ENCODE data around the gene PLCH1. TPM values are rescaled to one million over a fixed set of nuclear protein-coding genes. Genes with fewer than 3 reads are reported as not detected.

Gene PLCH1
- total RNA-seq, 2 experiments from 2014 or later = 0.06 TPM; not detected in 1

DNA sequence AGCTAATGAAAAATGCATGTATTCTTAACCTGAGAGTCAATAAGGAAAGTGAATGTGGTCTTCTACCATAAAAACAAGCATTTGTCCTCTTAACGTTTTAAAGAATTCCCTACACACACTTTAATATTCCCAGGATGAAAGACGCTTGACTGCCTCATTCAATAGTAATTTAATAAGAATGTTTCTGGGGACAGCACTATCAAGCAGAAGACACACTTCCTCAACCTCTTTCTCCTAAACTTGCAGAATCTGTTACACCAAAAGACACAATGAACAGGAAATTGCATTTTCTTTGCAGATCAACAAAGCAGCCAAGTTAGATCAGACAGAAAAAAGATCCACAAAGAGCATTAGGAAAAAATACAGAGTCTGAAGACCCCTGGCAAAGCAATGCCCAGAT, 97.7 kb downstream of the PLCH1 start:
- BruUV-seq (replicated peaks) = no TSS peak
- H3K79me2 ChIP-seq (ENCODE audit: insufficient read depth, low read depth, low read length) = no peaks in the 10 kb centered on the region
- no peak for DNase-seq (ENCODE audit: low spot score)
- H3K9me3 ChIP-seq (ENCODE audit: low read length) = no peaks in the 10 kb centered on the region
- H3K4me1 ChIP-seq (ENCODE audit: insufficient read depth, low read length, poor library complexity, severe bottlenecking) = no peaks in the 10 kb centered on the region
- no peak overlapping the region for H3K4me3 ChIP-seq (ENCODE audit: low read depth, low read length, poor library complexity, severe bottlenecking)
- intact Hi-C loops (cut with micrococcal nuclease; ENCODE audit: unreplicated experiment) = no loop called here
- CTCF ChIA-PET (ENCODE audit: unreplicated experiment) = no interaction called here
- no peaks in the 10 kb centered on the region for H3K9me2 ChIP-seq (ENCODE audit: insufficient read depth, low read length)
- H3K36me3 ChIP-seq (ENCODE audit: insufficient read depth, low read length) = no peaks in the 10 kb centered on the region
- H2AFZ ChIP-seq (ENCODE audit: low read length) = no peak overlapping the region
- TF ChIP-seq, protein P1, sequence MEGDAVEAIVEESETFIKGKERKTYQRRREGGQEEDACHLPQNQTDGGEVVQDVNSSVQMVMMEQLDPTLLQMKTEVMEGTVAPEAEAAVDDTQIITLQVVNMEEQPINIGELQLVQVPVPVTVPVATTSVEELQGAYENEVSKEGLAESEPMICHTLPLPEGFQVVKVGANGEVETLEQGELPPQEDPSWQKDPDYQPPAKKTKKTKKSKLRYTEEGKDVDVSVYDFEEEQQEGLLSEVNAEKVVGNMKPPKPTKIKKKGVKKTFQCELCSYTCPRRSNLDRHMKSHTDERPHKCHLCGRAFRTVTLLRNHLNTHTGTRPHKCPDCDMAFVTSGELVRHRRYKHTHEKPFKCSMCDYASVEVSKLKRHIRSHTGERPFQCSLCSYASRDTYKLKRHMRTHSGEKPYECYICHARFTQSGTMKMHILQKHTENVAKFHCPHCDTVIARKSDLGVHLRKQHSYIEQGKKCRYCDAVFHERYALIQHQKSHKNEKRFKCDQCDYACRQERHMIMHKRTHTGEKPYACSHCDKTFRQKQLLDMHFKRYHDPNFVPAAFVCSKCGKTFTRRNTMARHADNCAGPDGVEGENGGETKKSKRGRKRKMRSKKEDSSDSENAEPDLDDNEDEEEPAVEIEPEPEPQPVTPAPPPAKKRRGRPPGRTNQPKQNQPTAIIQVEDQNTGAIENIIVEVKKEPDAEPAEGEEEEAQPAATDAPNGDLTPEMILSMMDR (conservative IDR thresholded peaks at IDR 0.05; ENCODE audit: low read length) = no peak
- TF ChIP-seq EZH2phosphoT487 (IDR thresholded peaks at IDR 0.05; ENCODE audit: borderline replicate concordance, low read depth, low read length) = no peak
- no peak overlapping the region for H3K27ac ChIP-seq (ENCODE audit: low read depth, low read length, poor library complexity, severe bottlenecking)
- no peaks in the 10 kb centered on the region for H4K20me1 ChIP-seq (ENCODE audit: insufficient read depth, low read length)
- POLR2A ChIA-PET = interaction anchor here (0.6 kb wide), 1 partner anchor 25 kb away, joined by 7 read pairs; no protein-coding TSS in a partner anchor
- no peak overlapping the region for H3K4me2 ChIP-seq (ENCODE audit: low read length)

DNA sequence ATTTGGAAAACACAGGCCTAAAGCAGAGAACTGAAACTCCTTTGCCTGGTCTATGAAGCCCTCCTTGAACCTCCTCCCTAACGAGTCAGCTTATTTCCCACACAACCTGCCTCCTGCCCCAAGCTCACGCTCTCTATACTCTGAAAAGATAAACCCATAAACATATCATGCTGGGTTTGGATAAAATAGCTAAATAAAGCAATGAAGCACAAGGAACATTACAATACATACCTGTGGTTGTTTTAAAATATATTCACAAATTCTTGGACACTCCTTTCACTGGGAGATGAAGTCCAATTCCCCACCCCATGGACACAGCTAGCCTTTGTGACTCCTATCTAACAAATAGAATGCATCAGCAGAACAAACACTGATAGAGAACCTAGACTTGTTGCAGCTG, 98.2 kb downstream of the PLCH1 start:
- Histone ChIP-seq H3K9me2 (ENCODE audit: insufficient read depth, low read length) (no peaks in the 10 kb centered on the region), H3K4me1 (ENCODE audit: insufficient read depth, low read length, poor library complexity, severe bottlenecking) (no peaks in the 10 kb centered on the region), H3K4me3 (ENCODE audit: low read depth, low read length, poor library complexity, severe bottlenecking) (no peak overlapping the region), H3K36me3 (ENCODE audit: insufficient read depth, low read length) (no peaks in the 10 kb centered on the region), H4K20me1 (ENCODE audit: insufficient read depth, low read length) (no peaks in the 10 kb centered on the region), H2AFZ (ENCODE audit: low read length) (no peak overlapping the region), H3K9me3 (ENCODE audit: low read length) (no peaks in the 10 kb centered on the region), H3K79me2 (ENCODE audit: insufficient read depth, low read depth, low read length) (no peaks in the 10 kb centered on the region), H3K27ac (ENCODE audit: low read depth, low read length, poor library complexity, severe bottlenecking) (no peak overlapping the region), H3K4me2 (ENCODE audit: low read length) (no peak overlapping the region)
- intact Hi-C loops (cut with micrococcal nuclease; ENCODE audit: unreplicated experiment) = no loop called here
- ChIA-PET POLR2A (interaction anchor here (0.6 kb wide), 1 partner anchor 26 kb away, joined by 7 read pairs; no protein-coding TSS in a partner anchor), CTCF (ENCODE audit: unreplicated experiment) (no interaction called here)
- DNase-seq (ENCODE audit: low spot score) = no peak
- no TSS peak for BruUV-seq (replicated peaks)
- TF ChIP-seq, protein P1 (conservative IDR thresholded peaks at IDR 0.05; ENCODE audit: low read length) = no peak
- no peak for TF ChIP-seq EZH2phosphoT487 (IDR thresholded peaks at IDR 0.05; ENCODE audit: borderline replicate concordance, low read depth, low read length)

DNA sequence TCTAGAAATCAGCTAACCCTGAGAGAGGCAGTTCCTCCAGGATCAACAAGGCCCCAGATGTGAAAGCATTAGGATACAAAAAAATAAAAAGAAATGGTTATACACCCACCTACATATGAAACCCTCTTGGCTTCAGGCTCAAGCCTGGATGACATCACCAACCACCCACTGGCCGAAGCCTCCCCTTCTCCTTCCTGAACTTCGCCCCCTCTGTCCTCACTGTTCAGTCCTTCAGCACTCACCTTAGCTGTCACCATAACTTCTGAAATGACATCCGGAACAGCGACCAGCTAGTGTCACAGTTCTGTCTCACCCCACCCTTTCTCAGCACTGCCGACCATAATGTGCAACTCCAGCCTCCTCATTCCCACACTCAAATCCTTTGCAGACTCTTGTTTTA, 98.7 kb downstream of the PLCH1 start:
- POLR2A ChIA-PET = no interaction called here
- H3K36me3 ChIP-seq (ENCODE audit: insufficient read depth, low read length) = no peaks in the 10 kb centered on the region
- TF ChIP-seq, protein P1 (conservative IDR thresholded peaks at IDR 0.05; ENCODE audit: low read length) = no peak
- no peak for TF ChIP-seq EZH2phosphoT487 (IDR thresholded peaks at IDR 0.05; ENCODE audit: borderline replicate concordance, low read depth, low read length)
- H3K4me3 ChIP-seq (ENCODE audit: low read depth, low read length, poor library complexity, severe bottlenecking) = no peak overlapping the region
- H3K4me2 ChIP-seq (ENCODE audit: low read length) = no peak overlapping the region
- H3K79me2 ChIP-seq (ENCODE audit: insufficient read depth, low read depth, low read length) = no peaks in the 10 kb centered on the region
- H3K4me1 ChIP-seq (ENCODE audit: insufficient read depth, low read length, poor library complexity, severe bottlenecking) = no peaks in the 10 kb centered on the region
- no TSS peak for BruUV-seq (replicated peaks)
- H3K9me3 ChIP-seq (ENCODE audit: low read length) = no peaks in the 10 kb centered on the region
- DNase-seq (ENCODE audit: low spot score) = no peak
- H3K9me2 ChIP-seq (ENCODE audit: insufficient read depth, low read length) = no peaks in the 10 kb centered on the region
- no peaks in the 10 kb centered on the region for H4K20me1 ChIP-seq (ENCODE audit: insufficient read depth, low read length)
- no peak overlapping the region for H2AFZ ChIP-seq (ENCODE audit: low read length)
- CTCF ChIA-PET (ENCODE audit: unreplicated experiment) = no interaction called here
- H3K27ac ChIP-seq (ENCODE audit: low read depth, low read length, poor library complexity, severe bottlenecking) = no peak overlapping the region
- intact Hi-C loops (cut with micrococcal nuclease; ENCODE audit: unreplicated experiment) = no loop called here

Measured in OCI-LY7 (cell line).